GM19240 (cell line): ENCODE data around the gene PLD2.

ENCODE experiments used
- DNase-seq: peaks from one replicate; pipeline ENCODE4 v3.0.0; 2011; ENCODE audit warnings: low spot score; ENCODE audit not compliant: insufficient read length

PLD2 gene

GRCh38 chr17:4806777-4807604 lies at the start of gene PLD2:
Gene PLD2, plus strand, starts transcription at chr17:4807152. Its CDS starts 621 bp downstream, at chr17:4807773.
- DNase-seq: peak; percentile 98

GRCh38 chr17:4759776-4760236 lies 47.1 kb upstream of the PLD2 start:
- DNase-seq: no peak

GRCh38 chr17:4764595-4764994 lies 42.4 kb upstream of the PLD2 start:
- DNase-seq: no peak

- DNase-seq: no peak
These were observed 40.8 kb upstream of the PLD2 start for GRCh38 chr17:4766201-4766600.

- DNase-seq: no peak
These were observed 40.2 kb upstream of the PLD2 start for GRCh38 chr17:4766723-4767122.

GRCh38 chr17:4768298-4768697 lies 38.7 kb upstream of the PLD2 start:
- no peak for DNase-seq

- DNase-seq: no peak
These were observed 37.3 kb upstream of the PLD2 start for GRCh38 chr17:4769628-4770027.

- no peak for DNase-seq
These were observed 35.3 kb upstream of the PLD2 start, which contains the start of gene TM4SF5 for GRCh38 chr17:4771519-4772234. Gene TM4SF5, plus strand, starts transcription at chr17:4771886. Its CDS starts 37 bp downstream, at chr17:4771923.

GRCh38 chr17:4772235-4772613 lies 34.7 kb upstream of the PLD2 start:
- no peak for DNase-seq

- DNase-seq: no peak
These were observed 28.8 kb upstream of the PLD2 start for GRCh38 chr17:4777969-4778760.

- no peak for DNase-seq
These were observed 26.5 kb upstream of the PLD2 start for GRCh38 chr17:4780325-4780955.

GRCh38 chr17:4782652-4783051 lies 24.3 kb upstream of the PLD2 start:
- DNase-seq: no peak

- no peak for DNase-seq
These were observed 21.4 kb upstream of the PLD2 start for GRCh38 chr17:4785311-4786105.

- no peak for DNase-seq
These were observed 20.8 kb upstream of the PLD2 start, which contains the start of gene VMO1 for GRCh38 chr17:4786106-4786511. Gene VMO1, minus strand, starts transcription at chr17:4786364. Its CDS starts 12 bp downstream, at chr17:4786352.

- DNase-seq: no peak
These were observed 20.4 kb upstream of the PLD2 start for GRCh38 chr17:4786516-4786915.

- DNase-seq: no peak
These were observed 18.7 kb upstream of the PLD2 start for GRCh38 chr17:4788159-4788806.

GRCh38 chr17:4788807-4789700 lies 17.9 kb upstream of the PLD2 start, which contains the start of gene GLTPD2:
Gene GLTPD2, plus strand, starts transcription at chr17:4788964. Its CDS starts 48 bp downstream, at chr17:4789012.
- no peak for DNase-seq

GRCh38 chr17:4789701-4789950 lies 17.3 kb upstream of the PLD2 start:
- no peak for DNase-seq
